GM23338 (cell line): ENCODE results near the gene BAHCC1. TPM values are rescaled to one million over a fixed set of nuclear protein-coding genes. Genes with fewer than 3 reads are reported as not detected.

Experiments used
- ATAC-seq: fragments of 200-7000 bp; cut with Tn5 transposase; 3 replicates; pipeline ENCODE4 v1.9.1; 2020
- DNase-seq: peaks from one replicate; pipeline ENCODE4 v3.0.0-alpha.2; 2015; ENCODE audit warnings: low spot score
- H2AFZ ChIP-seq: fragments of 200-600 bp; sonication (generic); 2 replicates; pipeline ENCODE4 v1.8.0; 2016; ENCODE audit warnings: antibody characterized with exemption, mild to moderate bottlenecking, moderate library complexity
- H3F3A ChIP-seq: fragments of 200-600 bp; sonication (generic); replicated peaks from 2 replicates; pipeline ENCODE4 v1.8.0; 2017; ENCODE audit warnings: antibody characterized with exemption, mixed run types, low read depth
- H3K27ac ChIP-seq: fragments of 200-600 bp; sonication (generic); 2 replicates; pipeline ENCODE4 v1.6.1; 2016; ENCODE audit warnings: low read depth
- H3K27me3 ChIP-seq: fragments of 200-600 bp; sonication (generic); 2 replicates; pipeline ENCODE4 v1.8.0; 2016; ENCODE audit warnings: mild to moderate bottlenecking, mixed run types, moderate library complexity; ENCODE audit not compliant: insufficient read depth
- H3K36me3 ChIP-seq: fragments of 200-600 bp; sonication (generic); 2 replicates; pipeline ENCODE4 v1.8.0; 2016; ENCODE audit warnings: mild to moderate bottlenecking; ENCODE audit not compliant: insufficient read depth
- H3K4me1 ChIP-seq: fragments of 200-600 bp; sonication (generic); 2 replicates; pipeline ENCODE4 v1.8.0; 2016; ENCODE audit warnings: mild to moderate bottlenecking, moderate library complexity; ENCODE audit not compliant: insufficient read depth
- H3K4me2 ChIP-seq: fragments of 200-600 bp; sonication (generic); 2 replicates; pipeline ENCODE4 v1.7.1; 2017; ENCODE audit warnings: mixed run types
- H3K4me3 ChIP-seq: fragments of 200-600 bp; sonication (generic); 2 replicates; pipeline ENCODE4 v1.6.1; 2016; ENCODE audit warnings: mixed run types
- H3K79me2 ChIP-seq: fragments of 200-600 bp; sonication (generic); replicated peaks from 2 replicates; pipeline ENCODE4 v1.8.0; 2017; ENCODE audit warnings: mild to moderate bottlenecking; ENCODE audit not compliant: insufficient read depth
- H3K9me2 ChIP-seq: fragments of 200-600 bp; sonication (generic); 2 replicates; pipeline ENCODE4 v1.8.0; 2017; ENCODE audit not compliant: insufficient read depth
- H4K20me1 ChIP-seq: fragments of 200-600 bp; sonication (generic); replicated peaks from 2 replicates; pipeline ENCODE4 v1.8.0; 2017; ENCODE audit warnings: mild to moderate bottlenecking; ENCODE audit not compliant: insufficient read depth
- H3K27ac Mint-ChIP-seq: 2 replicates; pipeline ENCODE4 v1.8.0; 2020; ENCODE audit warnings: inconsistent platforms, mild to moderate bottlenecking, moderate library complexity, mixed read lengths
- H3K27me3 Mint-ChIP-seq: 3 replicates; pipeline ENCODE4 v1.8.0; 2022; ENCODE audit warnings: low read depth, mild to moderate bottlenecking, moderate library complexity, mixed read lengths, inconsistent platforms; ENCODE audit not compliant: insufficient read depth, poor library complexity
- H3K36me3 Mint-ChIP-seq: 3 replicates; pipeline ENCODE4 v1.8.0; 2021; ENCODE audit warnings: low read depth, mild to moderate bottlenecking, inconsistent platforms, moderate library complexity, mixed read lengths
- H3K4me1 Mint-ChIP-seq: 3 replicates; pipeline ENCODE4 v1.8.0; 2020; ENCODE audit warnings: mild to moderate bottlenecking, inconsistent platforms, mixed read lengths
- H3K4me3 Mint-ChIP-seq: 3 replicates; pipeline ENCODE4 v1.8.0; 2021; ENCODE audit warnings: moderate library complexity, mild to moderate bottlenecking, inconsistent platforms, mixed read lengths
- H3K9me3 Mint-ChIP-seq: 3 replicates; pipeline ENCODE4 v1.8.0; 2020; ENCODE audit warnings: moderate library complexity, mild to moderate bottlenecking, inconsistent platforms, mixed read lengths
- CREB1 ChIP-seq: fragments of 250-450 bp; sonication (Bioruptor Pico); IDR thresholded peaks from 2 replicates; pipeline ENCODE4 v1.5.0; 2020; ENCODE audit warnings: low read depth, mild to moderate bottlenecking, moderate library complexity
- CTCF ChIP-seq, 2 experiments: fragments of 200-600 bp in 1 of 2; sonication (generic) in 1 of 2; conservative IDR thresholded peaks; 2 replicates each; pipeline versions ENCODE4 v1.5.1 to v1.6.1; 2016 to 2017; ENCODE audit warnings: antibody characterized with exemption in 2 of 2, low read depth in 2 of 2, mild to moderate bottlenecking in 2 of 2, moderate library complexity in 1 of 2
- ETS1 ChIP-seq: IDR thresholded peaks from 2 replicates; pipeline ENCODE4 v1.6.1; 2016; ENCODE audit warnings: antibody characterized with exemption
- EZH2 ChIP-seq: fragments of 200-600 bp; sonication (generic); IDR thresholded peaks from one replicate; pipeline ENCODE4 v1.8.0; 2017; ENCODE audit warnings: antibody characterized with exemption, mild to moderate bottlenecking, low read depth; ENCODE audit not compliant: unreplicated experiment
- EZH2phosphoT487 ChIP-seq: fragments of 200-600 bp; sonication (generic); IDR thresholded peaks from one replicate; pipeline ENCODE4 v1.8.1; 2018; ENCODE audit warnings: antibody characterized with exemption; ENCODE audit not compliant: unreplicated experiment
- JUNB ChIP-seq: IDR thresholded peaks from one replicate; pipeline ENCODE4 v1.6.1; 2016; ENCODE audit warnings: antibody characterized with exemption; ENCODE audit not compliant: unreplicated experiment
- NANOG ChIP-seq: IDR thresholded peaks from 2 replicates; pipeline ENCODE4 v1.6.1; 2016; ENCODE audit warnings: antibody characterized with exemption, borderline replicate concordance
- POLR2AphosphoS5 ChIP-seq: IDR thresholded peaks from 2 replicates; pipeline ENCODE4 v1.6.1; 2016; ENCODE audit warnings: antibody characterized with exemption, low read depth
- STAT1 ChIP-seq: IDR thresholded peaks from one replicate; pipeline ENCODE4 v1.6.1; 2016; ENCODE audit warnings: antibody characterized with exemption; ENCODE audit not compliant: unreplicated experiment
- ZNF114 ChIP-seq: fragments of 250-450 bp; sonication (Bioruptor Pico); IDR thresholded peaks from 2 replicates; pipeline ENCODE4 v1.5.0; 2020; ENCODE audit warnings: mild to moderate bottlenecking, moderate library complexity
- ZNF331 ChIP-seq: fragments of 250-450 bp; sonication (Bioruptor Pico); IDR thresholded peaks from 2 replicates; pipeline ENCODE4 v1.5.0; 2020; ENCODE audit warnings: low read depth, mild to moderate bottlenecking, moderate library complexity
- ZNF462 ChIP-seq: fragments of 250-450 bp; sonication (Bioruptor Pico); IDR thresholded peaks from 2 replicates; pipeline ENCODE4 v1.5.0; 2020; ENCODE audit warnings: mild to moderate bottlenecking, moderate library complexity
- polyA plus RNA-seq: library from polyadenylated mRNA; unstranded; fragments of >200 nt; fragmentation: Nextera tagmentation; extraction: Ambion mirVana; gene quantifications from 2 replicates; pipeline ENCODE4 v1.2.1, GENCODE V29; 2016
- total RNA-seq: library from RNA; depleted of rRNA; stranded (reverse); fragments of >200 nt; shearing (Covaris generic); gene quantifications from 2 replicates; pipeline ENCODE4 v1.2.3, GENCODE V29; 2014

BAHCC1 gene
- total and polyA plus RNA-seq, 2 experiments from 2014 or later, result 0.24 to 1.1 TPM

GRCh38 chr17:81349397-81350319 is 45.6 kb upstream of the BAHCC1 start:
- H3K4me3 Mint-ChIP-seq, result no peak overlapping the region
- no peaks in the 10 kb centered on the region for H3K36me3 Mint-ChIP-seq

More at GRCh38 chr17:81349397-81350319, 45.6 kb upstream of the BAHCC1 start:
- H3K9me2 ChIP-seq, result no peaks in the 10 kb centered on the region
- peaks cover 41% of the 10 kb centered on the region for H3K27me3 ChIP-seq
- H3K27ac Mint-ChIP-seq, result no peak overlapping the region
- H2AFZ ChIP-seq, result no peak overlapping the region
- TF ChIP-seq STAT1, result no peak
- no peak for TF ChIP-seq ETS1
- no peak for TF ChIP-seq ZNF331 (CRISPR knock-in tag)
- TF ChIP-seq ZNF114 (CRISPR knock-in tag), result no peak
- TF ChIP-seq CREB1 (CRISPR knock-in tag), result no peak
- no peak for TF ChIP-seq ZNF462
- TF ChIP-seq JUNB, result no peak
- no peak for TF ChIP-seq CTCF (conservative IDR thresholded peaks at IDR 0.05; ENCODE audit: low read depth in 2 of 2)
- TF ChIP-seq POLR2AphosphoS5, result no peak
- TF ChIP-seq NANOG, result no peak
- TF ChIP-seq EZH2phosphoT487, result no peak
- no peak for TF ChIP-seq EZH2
- no peak overlapping the region for H3K4me2 ChIP-seq
- H3K79me2 ChIP-seq, result no peaks in the 10 kb centered on the region
- ATAC-seq (no peak), DNase-seq (no peak)
- H3K9me3 Mint-ChIP-seq, result no peaks in the 10 kb centered on the region; the same call in 2 of the 3 replicates
- H3K27me3 Mint-ChIP-seq, result peaks cover 44% of the 10 kb centered on the region
- H3K4me3 ChIP-seq, result no peak overlapping the region
- peaks cover 3% of the 10 kb centered on the region; the same call in 2 of the 3 replicates for H3K4me1 Mint-ChIP-seq
- H3K4me1 ChIP-seq, result peaks cover 4% of the 10 kb centered on the region; the same call in 1 of the 2 replicates
- H3K27ac ChIP-seq, result no peak overlapping the region
- peaks cover under 1% of the 10 kb centered on the region; the same call in 1 of the 2 replicates for H4K20me1 ChIP-seq
- no peaks in the 10 kb centered on the region for H3K36me3 ChIP-seq
- peaks cover 9% of the 10 kb centered on the region; the same call in 1 of the 2 replicates for H3F3A ChIP-seq
